ENCODE results near the gene SSU72.
"Not testable (repeated sequence)": the region's sequence is repeated elsewhere in the genome, so short reads cannot be mapped to it uniquely, and the experiment has no call there.

Gene SSU72

DNA sequence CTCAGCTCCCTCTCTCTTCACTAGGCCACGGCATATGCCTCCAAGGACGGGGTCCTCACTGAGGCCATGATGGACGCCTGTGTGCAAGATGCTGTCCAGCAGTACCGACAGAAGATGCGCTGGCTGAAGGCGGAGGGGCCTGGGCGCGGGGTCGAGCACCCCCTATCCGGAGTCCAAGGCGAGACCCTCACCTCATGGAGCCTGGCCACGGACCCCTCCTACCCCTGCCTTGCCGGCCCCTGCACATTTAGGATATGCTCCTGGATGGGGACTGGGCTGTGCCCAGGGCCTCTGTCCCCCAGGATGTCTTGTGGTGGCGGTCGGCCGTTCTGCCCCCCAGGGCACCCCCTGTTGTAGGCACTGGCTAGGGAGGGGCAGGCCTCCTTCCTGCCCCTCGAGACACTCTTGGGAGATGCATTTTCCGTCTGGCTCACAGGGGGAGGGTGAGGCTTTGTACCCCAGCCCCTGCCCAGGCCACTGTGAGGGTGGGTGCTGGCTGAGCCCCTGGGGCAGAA lies 79.1 kb downstream of the SSU72 start:
- not testable (repeated sequence) for DNase-seq (ENCODE audit: low spot score)

DNA sequence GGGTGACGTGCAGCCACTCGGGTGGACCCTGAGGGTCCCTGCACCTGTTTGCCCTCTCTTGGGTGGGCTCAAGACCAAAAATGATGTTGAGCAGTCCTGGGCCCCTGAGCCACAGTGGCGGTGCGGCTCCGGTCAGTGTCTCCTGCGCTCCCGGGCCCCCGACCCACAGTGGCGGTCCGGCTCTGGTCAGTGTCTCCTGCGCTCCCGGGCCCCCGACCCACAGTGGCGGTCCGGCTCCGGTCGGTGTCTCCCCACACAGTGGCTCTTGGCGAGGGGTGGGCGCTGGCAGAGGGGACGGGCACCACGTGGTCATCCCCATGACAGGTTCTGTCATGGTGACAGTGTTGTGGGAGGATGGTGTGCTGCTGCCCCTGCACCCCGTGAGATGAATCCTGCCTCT lies 80.4 kb downstream of the SSU72 start:
- DNase-seq (ENCODE audit: low spot score): not testable (repeated sequence)

Measured in hematopoietic multipotent progenitor cell treated with erythropoietin and hydrocortisone succinate and interleukin-3 and kit ligand, for 15 days (in vitro differentiated cells).